ENCODE results near the gene RAB22A. TPM values are rescaled to one million over a fixed set of nuclear protein-coding genes. Genes with fewer than 3 reads are reported as not detected.

The RAB22A gene
- total and polyA plus RNA-seq, 2 donors (not counting 3 experiments of a cell fraction or from before 2014, with no cell fraction given) = 8.6 to 16.3 TPM

DNA sequence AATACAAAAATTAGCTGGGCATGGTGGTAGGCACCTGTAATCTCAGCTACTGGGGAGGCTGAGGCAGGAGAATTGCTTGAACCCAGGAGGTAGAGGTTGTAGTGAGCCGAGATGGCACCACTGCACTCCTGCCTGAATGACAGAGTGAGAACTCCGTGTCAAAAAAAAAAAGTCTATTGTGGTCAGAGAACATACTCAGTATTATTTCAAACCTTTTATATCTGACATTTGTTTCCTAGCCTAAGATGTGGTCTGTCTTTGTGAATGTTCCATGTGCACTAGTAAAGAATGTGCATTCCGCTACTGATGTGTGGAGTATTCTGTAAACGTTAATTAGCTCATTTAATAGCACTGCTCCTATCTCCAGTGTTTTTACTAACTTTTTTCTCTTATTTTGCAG is 11.7 kb downstream of the RAB22A start:
- Histone ChIP-seq H3K4me3 (replicated peaks in 1 of 3; ENCODE audit: insufficient read depth in 1 of 3, low read depth in 1 of 3, low read length in 3 of 3) (no peak overlapping the region), H3K27ac (ENCODE audit: insufficient read depth, low read depth, low read length) (no peak overlapping the region), H4K20me1 (replicated peaks; ENCODE audit: control insufficient read depth, extremely low read depth, insufficient read depth, low read length) (peaks cover 2% of the 10 kb centered on the region), H3K27me3 (ENCODE audit: control insufficient read depth in 2 of 2, insufficient read depth in 2 of 2, low read length in 2 of 2) (no peaks in the 10 kb centered on the region), H3K9me1 (replicated peaks; ENCODE audit: control insufficient read depth, extremely low read depth, insufficient read depth, low read length) (no peaks in the 10 kb centered on the region), H2AFZ (ENCODE audit: low read depth, low read length) (no peak overlapping the region), H3K79me2 (ENCODE audit: control insufficient read depth, insufficient read depth, low read length) (peaks cover 80% of the 10 kb centered on the region), H3K36me3 (ENCODE audit: control insufficient read depth in 2 of 2, extremely low read depth in 1 of 2, insufficient read depth in 2 of 2, low read length in 2 of 2) (peaks cover 0 to 5% of the 10 kb centered on the region in 2 experiments), H3K4me1 (ENCODE audit: control insufficient read depth, extremely low read depth, insufficient read depth, low read length) (no peaks in the 10 kb centered on the region), H3K4me2 (ENCODE audit: insufficient read depth, low read length) (no peak overlapping the region), H3K9ac (replicated peaks; ENCODE audit: extremely low read depth, insufficient read depth, low read length) (no peak overlapping the region), H3K9me3 (replicated peaks; ENCODE audit: control insufficient read depth, insufficient read depth, low read length) (no peaks in the 10 kb centered on the region)
- DNase-seq (ENCODE audit: low read depth, low spot score) (no peak), FAIRE-seq (no peak)
- BruUV-seq (replicated peaks) = no TSS peak
- dilution Hi-C loops (cut with MboI; ENCODE audit: extremely low pct_ligation_motif_present, low sequenced_read_pairs) (no loop called here), intact Hi-C loops (cut with micrococcal nuclease) (no loop called here)
- TF ChIP-seq MYC (IDR thresholded peaks at IDR 0.05; ENCODE audit: low read depth, low read length) (no peak), JUN (IDR thresholded peaks at IDR 0.05; ENCODE audit: borderline replicate concordance, insufficient read depth, insufficient read length, low read depth) (no peak)
- TF ChIP-seq, protein P1, sequence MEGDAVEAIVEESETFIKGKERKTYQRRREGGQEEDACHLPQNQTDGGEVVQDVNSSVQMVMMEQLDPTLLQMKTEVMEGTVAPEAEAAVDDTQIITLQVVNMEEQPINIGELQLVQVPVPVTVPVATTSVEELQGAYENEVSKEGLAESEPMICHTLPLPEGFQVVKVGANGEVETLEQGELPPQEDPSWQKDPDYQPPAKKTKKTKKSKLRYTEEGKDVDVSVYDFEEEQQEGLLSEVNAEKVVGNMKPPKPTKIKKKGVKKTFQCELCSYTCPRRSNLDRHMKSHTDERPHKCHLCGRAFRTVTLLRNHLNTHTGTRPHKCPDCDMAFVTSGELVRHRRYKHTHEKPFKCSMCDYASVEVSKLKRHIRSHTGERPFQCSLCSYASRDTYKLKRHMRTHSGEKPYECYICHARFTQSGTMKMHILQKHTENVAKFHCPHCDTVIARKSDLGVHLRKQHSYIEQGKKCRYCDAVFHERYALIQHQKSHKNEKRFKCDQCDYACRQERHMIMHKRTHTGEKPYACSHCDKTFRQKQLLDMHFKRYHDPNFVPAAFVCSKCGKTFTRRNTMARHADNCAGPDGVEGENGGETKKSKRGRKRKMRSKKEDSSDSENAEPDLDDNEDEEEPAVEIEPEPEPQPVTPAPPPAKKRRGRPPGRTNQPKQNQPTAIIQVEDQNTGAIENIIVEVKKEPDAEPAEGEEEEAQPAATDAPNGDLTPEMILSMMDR (IDR thresholded peaks at IDR 0.05; ENCODE audit: extremely low read depth in 1 of 2, insufficient read depth in 1 of 2, low read depth in 1 of 2, low read length in 2 of 2) = no peak
- ChIA-PET CTCF (no interaction called here), POLR2A (no interaction called here)

DNA sequence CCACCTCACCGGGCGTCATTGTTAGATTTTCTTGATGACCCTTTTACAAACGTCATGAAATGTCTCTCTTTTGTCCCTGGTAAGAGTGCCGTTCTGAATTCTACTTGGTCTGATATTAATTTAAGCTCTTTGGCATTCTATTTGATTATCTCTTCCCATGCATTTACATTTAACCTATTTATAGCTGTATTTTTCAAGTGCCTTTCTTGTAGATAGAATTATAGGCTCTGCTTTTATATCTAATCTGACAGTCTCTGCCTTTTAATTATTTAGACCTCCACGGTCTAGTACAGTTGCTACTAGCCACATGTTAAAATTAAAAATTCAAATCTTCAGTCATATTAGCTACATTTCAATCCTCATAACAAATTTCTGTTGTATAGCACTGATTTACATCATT is 12.6 kb downstream of the RAB22A start:
- no peak overlapping the region for H3K4me3 ChIP-seq (replicated peaks in 1 of 3; ENCODE audit: insufficient read depth in 1 of 3, low read depth in 1 of 3, low read length in 3 of 3)
- H3K4me1 ChIP-seq (ENCODE audit: control insufficient read depth, extremely low read depth, insufficient read depth, low read length) = no peaks in the 10 kb centered on the region
- FAIRE-seq (no peak), DNase-seq (ENCODE audit: low read depth, low spot score) (no peak)
- H2AFZ ChIP-seq (ENCODE audit: low read depth, low read length) = no peak overlapping the region
- dilution Hi-C loops (cut with MboI; ENCODE audit: extremely low pct_ligation_motif_present, low sequenced_read_pairs) = no loop called here
- no peaks in the 10 kb centered on the region for H3K9me1 ChIP-seq (replicated peaks; ENCODE audit: control insufficient read depth, extremely low read depth, insufficient read depth, low read length)
- H3K27me3 ChIP-seq (ENCODE audit: control insufficient read depth in 2 of 2, insufficient read depth in 2 of 2, low read length in 2 of 2) = no peaks in the 10 kb centered on the region
- H3K9me3 ChIP-seq (replicated peaks; ENCODE audit: control insufficient read depth, insufficient read depth, low read length) = no peaks in the 10 kb centered on the region
- POLR2A ChIA-PET = no interaction called here
- H3K36me3 ChIP-seq (ENCODE audit: control insufficient read depth in 2 of 2, extremely low read depth in 1 of 2, insufficient read depth in 2 of 2, low read length in 2 of 2) = no peaks in the 10 kb centered on the region
- CTCF ChIA-PET = no interaction called here
- H4K20me1 ChIP-seq (replicated peaks; ENCODE audit: control insufficient read depth, extremely low read depth, insufficient read depth, low read length) = peaks cover 2% of the 10 kb centered on the region
- H3K9ac ChIP-seq (replicated peaks; ENCODE audit: extremely low read depth, insufficient read depth, low read length) = no peak overlapping the region
- no peak for TF ChIP-seq EZH2 (IDR thresholded peaks at IDR 0.05; ENCODE audit: borderline replicate concordance, low read depth, low read length, severe bottlenecking)
- TF ChIP-seq GATA2 (IDR thresholded peaks at IDR 0.05; ENCODE audit: insufficient read depth, insufficient read length, low read depth, low read length) = no peak
- no peak for TF ChIP-seq MYC (IDR thresholded peaks at IDR 0.05; ENCODE audit: low read depth, low read length)
- TF ChIP-seq, protein P2, sequence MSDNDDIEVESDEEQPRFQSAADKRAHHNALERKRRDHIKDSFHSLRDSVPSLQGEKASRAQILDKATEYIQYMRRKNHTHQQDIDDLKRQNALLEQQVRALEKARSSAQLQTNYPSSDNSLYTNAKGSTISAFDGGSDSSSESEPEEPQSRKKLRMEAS (IDR thresholded peaks at IDR 0.05; ENCODE audit: insufficient read depth, insufficient read length) = no peak
- TF ChIP-seq JUN (IDR thresholded peaks at IDR 0.05; ENCODE audit: borderline replicate concordance, insufficient read depth, insufficient read length, low read depth) = no peak
- TF ChIP-seq FOS (IDR thresholded peaks at IDR 0.05; ENCODE audit: borderline replicate concordance, insufficient read depth, low read length) = no peak
- TF ChIP-seq, protein P1 (IDR thresholded peaks at IDR 0.05; ENCODE audit: extremely low read depth in 1 of 2, insufficient read depth in 1 of 2, low read depth in 1 of 2, low read length in 2 of 2) = no peak
- no peak for TF ChIP-seq POLR2AphosphoS5 (IDR thresholded peaks at IDR 0.05; ENCODE audit: insufficient read depth, low read depth, low read length)
- TF ChIP-seq POLR2A (IDR thresholded peaks at IDR 0.05; ENCODE audit: low read depth, low read length) = no peak
- peaks cover 81% of the 10 kb centered on the region for H3K79me2 ChIP-seq (ENCODE audit: control insufficient read depth, insufficient read depth, low read length)
- intact Hi-C loops (cut with micrococcal nuclease) = no loop called here
- BruUV-seq (replicated peaks) = no TSS peak
- H3K4me2 ChIP-seq (ENCODE audit: insufficient read depth, low read length) = no peak overlapping the region
- H3K27ac ChIP-seq (ENCODE audit: insufficient read depth, low read depth, low read length) = no peak overlapping the region
